ENCODE measurements around the gene CCDC82.

The CCDC82 gene

GRCh38 chr11:96339706-96340554 lies 49.8 kb downstream of the CCDC82 start:
- TF ChIP-seq CTCF (IDR thresholded peaks at IDR 0.05): no peak
- no peak for TF ChIP-seq ZFX (IDR thresholded peaks at IDR 0.05; ENCODE audit: borderline replicate concordance)
- no peak overlapping the region for H3K27ac ChIP-seq

GRCh38 chr11:96338910-96339705 lies 50.6 kb downstream of the CCDC82 start:
- no peak overlapping the region for H3K27ac ChIP-seq
- TF ChIP-seq ZFX (IDR thresholded peaks at IDR 0.05; ENCODE audit: borderline replicate concordance): no peak
- no peak for TF ChIP-seq CTCF (IDR thresholded peaks at IDR 0.05)

GRCh38 chr11:96337541-96338431 lies 51.9 kb downstream of the CCDC82 start:
- no peak for TF ChIP-seq ZFX (IDR thresholded peaks at IDR 0.05; ENCODE audit: borderline replicate concordance)
- TF ChIP-seq CTCF (IDR thresholded peaks at IDR 0.05): no peak
- H3K27ac ChIP-seq: no peak overlapping the region

- TF ChIP-seq CTCF (IDR thresholded peaks at IDR 0.05) (no peak), ZFX (IDR thresholded peaks at IDR 0.05; ENCODE audit: borderline replicate concordance) (no peak)
- H3K27ac ChIP-seq: no peak overlapping the region
These were observed 54.3 kb downstream of the CCDC82 start for GRCh38 chr11:96335388-96335787.

- H3K27ac ChIP-seq: no peak overlapping the region
- TF ChIP-seq CTCF (IDR thresholded peaks at IDR 0.05) (no peak), ZFX (IDR thresholded peaks at IDR 0.05; ENCODE audit: borderline replicate concordance) (no peak)
These were observed 55.5 kb downstream of the CCDC82 start for GRCh38 chr11:96334219-96334618.

- H3K27ac ChIP-seq: no peak overlapping the region
- no peak for TF ChIP-seq ZFX (IDR thresholded peaks at IDR 0.05; ENCODE audit: borderline replicate concordance)
- no peak for TF ChIP-seq CTCF (IDR thresholded peaks at IDR 0.05)
These were observed 56.5 kb downstream of the CCDC82 start for GRCh38 chr11:96333191-96333719.
